ENCODE results near the gene IL4.

- TF ChIP-seq, protein P1, sequence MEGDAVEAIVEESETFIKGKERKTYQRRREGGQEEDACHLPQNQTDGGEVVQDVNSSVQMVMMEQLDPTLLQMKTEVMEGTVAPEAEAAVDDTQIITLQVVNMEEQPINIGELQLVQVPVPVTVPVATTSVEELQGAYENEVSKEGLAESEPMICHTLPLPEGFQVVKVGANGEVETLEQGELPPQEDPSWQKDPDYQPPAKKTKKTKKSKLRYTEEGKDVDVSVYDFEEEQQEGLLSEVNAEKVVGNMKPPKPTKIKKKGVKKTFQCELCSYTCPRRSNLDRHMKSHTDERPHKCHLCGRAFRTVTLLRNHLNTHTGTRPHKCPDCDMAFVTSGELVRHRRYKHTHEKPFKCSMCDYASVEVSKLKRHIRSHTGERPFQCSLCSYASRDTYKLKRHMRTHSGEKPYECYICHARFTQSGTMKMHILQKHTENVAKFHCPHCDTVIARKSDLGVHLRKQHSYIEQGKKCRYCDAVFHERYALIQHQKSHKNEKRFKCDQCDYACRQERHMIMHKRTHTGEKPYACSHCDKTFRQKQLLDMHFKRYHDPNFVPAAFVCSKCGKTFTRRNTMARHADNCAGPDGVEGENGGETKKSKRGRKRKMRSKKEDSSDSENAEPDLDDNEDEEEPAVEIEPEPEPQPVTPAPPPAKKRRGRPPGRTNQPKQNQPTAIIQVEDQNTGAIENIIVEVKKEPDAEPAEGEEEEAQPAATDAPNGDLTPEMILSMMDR (conservative IDR thresholded peaks at IDR 0.05 in 1 of 2, IDR thresholded peaks at IDR 0.05 in 1 of 2; ENCODE audit: extremely low read depth in 1 of 2, insufficient read depth in 1 of 2, low read depth in 1 of 2, low read length in 2 of 2), result no peak
- no peak for TF ChIP-seq EZH2 (IDR thresholded peaks at IDR 0.05; ENCODE audit: borderline replicate concordance, low read length)
Observed at GRCh38 chr5:132674671-132675506, 1.1 kb downstream of the IL4 start.

Measured in mammary epithelial cell (primary cell).